ENCODE results near the gene DNAH14. TPM values are rescaled to one million over a fixed set of nuclear protein-coding genes. Genes with fewer than 3 reads are reported as not detected.

Gene DNAH14
- total RNA-seq, 1 experiment from 2014 or later, result 33.2 TPM

DNA sequence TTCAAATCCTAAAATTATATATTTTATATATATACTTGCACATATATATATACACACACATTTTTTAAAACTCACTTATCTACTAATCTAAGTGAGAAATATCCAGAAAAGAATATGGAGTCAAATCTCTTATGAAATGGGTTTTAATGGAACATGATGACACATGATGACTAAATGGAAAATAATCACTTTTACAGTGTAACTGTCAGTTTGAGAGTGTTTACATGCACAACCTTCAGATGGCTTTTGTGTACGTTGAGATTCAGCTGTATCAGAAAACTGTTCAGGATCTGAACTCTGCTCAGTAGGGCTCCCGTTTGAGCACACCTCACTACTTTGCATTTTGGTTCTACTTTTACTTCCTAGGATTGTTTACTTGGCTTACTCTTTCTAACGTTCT lies 189.8 kb downstream of the DNAH14 start:
- BruUV-seq (replicated peaks), result no TSS peak
- no peak overlapping the region for H2AFZ ChIP-seq (ENCODE audit: low read depth, low read length, poor library complexity, severe bottlenecking)
- ChIA-PET RAD21 (ENCODE audit: low non-redundant PET in 1 of 2, low total read pairs in 2 of 2, uncharacterized antibody in 2 of 2, unreplicated experiment in 2 of 2) (no interaction called here), POLR2A (no interaction called here), CTCF (no interaction called here)
- no peak overlapping the region for H3K9ac ChIP-seq (ENCODE audit: low read length)
- H3K4me2 ChIP-seq (ENCODE audit: low read length), result no peak overlapping the region
- no peaks in the 10 kb centered on the region for H3K79me2 ChIP-seq (ENCODE audit: insufficient read depth, low read length)
- no peak overlapping the region for H3K4me3 ChIP-seq (replicated peaks in 1 of 2; ENCODE audit: low read depth in 1 of 2, low read length in 2 of 2)
- H3K4me1 ChIP-seq (ENCODE audit: control insufficient read depth in 1 of 2, insufficient read depth in 2 of 2, low read length in 2 of 2), result no peaks in the 10 kb centered on the region
- H3K36me3 ChIP-seq (ENCODE audit: control insufficient read depth in 1 of 2, insufficient read depth in 2 of 2, low read length in 2 of 2), result no peaks in the 10 kb centered on the region
- no peak overlapping the region for H3K27ac ChIP-seq (ENCODE audit: low read depth, low read length)
- H3K9me2 ChIP-seq (ENCODE audit: insufficient read depth), result no peaks in the 10 kb centered on the region; the same call in 1 of the 2 replicates
- intact Hi-C loops (cut with micrococcal nuclease), result no loop called here
- no peaks in the 10 kb centered on the region for H3K27me3 ChIP-seq (ENCODE audit: insufficient read depth, low read length)
- no peaks in the 10 kb centered on the region for H4K20me1 ChIP-seq (ENCODE audit: insufficient read depth)
- H3K9me3 ChIP-seq (ENCODE audit: control insufficient read depth in 1 of 2, insufficient read depth in 1 of 2, low read depth in 1 of 2, low read length in 2 of 2), result no peaks in the 10 kb centered on the region
- ATAC-seq (no peak), DNase-seq (ENCODE audit: low read depth, low spot score) (no peak)
- TF ChIP-seq ZFX (IDR thresholded peaks at IDR 0.05) (no peak), ZNF274 (IDR thresholded peaks at IDR 0.05; ENCODE audit: low read depth, low read length) (no peak), EZH2phosphoT487 (IDR thresholded peaks at IDR 0.05; ENCODE audit: borderline replicate concordance) (no peak), CBX3 (IDR thresholded peaks at IDR 0.05; ENCODE audit: low read depth) (no peak), JUND (IDR thresholded peaks at IDR 0.05) (no peak), EGR1 (IDR thresholded peaks at IDR 0.05; ENCODE audit: low read depth) (no peak), POLR2A (IDR thresholded peaks at IDR 0.05; ENCODE audit: borderline replicate concordance, extremely low read depth, insufficient read depth, insufficient read length) (no peak)
- TF ChIP-seq, protein P1, sequence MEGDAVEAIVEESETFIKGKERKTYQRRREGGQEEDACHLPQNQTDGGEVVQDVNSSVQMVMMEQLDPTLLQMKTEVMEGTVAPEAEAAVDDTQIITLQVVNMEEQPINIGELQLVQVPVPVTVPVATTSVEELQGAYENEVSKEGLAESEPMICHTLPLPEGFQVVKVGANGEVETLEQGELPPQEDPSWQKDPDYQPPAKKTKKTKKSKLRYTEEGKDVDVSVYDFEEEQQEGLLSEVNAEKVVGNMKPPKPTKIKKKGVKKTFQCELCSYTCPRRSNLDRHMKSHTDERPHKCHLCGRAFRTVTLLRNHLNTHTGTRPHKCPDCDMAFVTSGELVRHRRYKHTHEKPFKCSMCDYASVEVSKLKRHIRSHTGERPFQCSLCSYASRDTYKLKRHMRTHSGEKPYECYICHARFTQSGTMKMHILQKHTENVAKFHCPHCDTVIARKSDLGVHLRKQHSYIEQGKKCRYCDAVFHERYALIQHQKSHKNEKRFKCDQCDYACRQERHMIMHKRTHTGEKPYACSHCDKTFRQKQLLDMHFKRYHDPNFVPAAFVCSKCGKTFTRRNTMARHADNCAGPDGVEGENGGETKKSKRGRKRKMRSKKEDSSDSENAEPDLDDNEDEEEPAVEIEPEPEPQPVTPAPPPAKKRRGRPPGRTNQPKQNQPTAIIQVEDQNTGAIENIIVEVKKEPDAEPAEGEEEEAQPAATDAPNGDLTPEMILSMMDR (IDR thresholded peaks at IDR 0.05 in 2 of 3, conservative IDR thresholded peaks at IDR 0.05 in 1 of 3; ENCODE audit: borderline replicate concordance in 1 of 3, insufficient read depth in 1 of 3, low read depth in 2 of 3, low read length in 2 of 3), result no peak
- TF ChIP-seq, protein P2, sequence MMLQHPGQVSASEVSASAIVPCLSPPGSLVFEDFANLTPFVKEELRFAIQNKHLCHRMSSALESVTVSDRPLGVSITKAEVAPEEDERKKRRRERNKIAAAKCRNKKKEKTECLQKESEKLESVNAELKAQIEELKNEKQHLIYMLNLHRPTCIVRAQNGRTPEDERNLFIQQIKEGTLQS (IDR thresholded peaks at IDR 0.05), result no peak

DNA sequence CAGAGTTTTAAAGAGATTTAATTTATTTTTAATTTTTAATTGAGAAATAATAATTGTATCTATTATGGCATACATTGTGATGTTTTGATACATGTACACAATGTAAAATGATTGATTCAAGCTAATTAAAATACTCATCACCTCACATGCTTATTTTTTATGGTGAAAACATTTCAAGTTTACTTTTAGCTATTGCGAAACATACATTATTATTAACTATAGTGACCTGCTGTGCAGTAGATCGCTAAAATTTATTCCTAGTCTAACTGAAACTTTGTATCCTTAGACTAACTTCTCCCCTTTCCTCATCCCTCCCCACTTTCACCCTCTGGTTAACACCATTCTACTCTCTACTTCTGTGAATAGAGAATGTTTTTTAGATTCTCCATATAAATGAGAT lies 191.6 kb downstream of the DNAH14 start:
- POLR2A ChIA-PET, result no interaction called here
- CTCF ChIA-PET, result no interaction called here
- Histone ChIP-seq H3K27ac (ENCODE audit: low read depth, low read length) (no peak overlapping the region), H3K27me3 (ENCODE audit: insufficient read depth, low read length) (no peaks in the 10 kb centered on the region), H2AFZ (ENCODE audit: low read depth, low read length, poor library complexity, severe bottlenecking) (no peak overlapping the region), H4K20me1 (ENCODE audit: insufficient read depth) (no peaks in the 10 kb centered on the region), H3K4me3 (replicated peaks in 1 of 2; ENCODE audit: low read depth in 1 of 2, low read length in 2 of 2) (no peak overlapping the region), H3K36me3 (ENCODE audit: control insufficient read depth in 1 of 2, insufficient read depth in 2 of 2, low read length in 2 of 2) (no peaks in the 10 kb centered on the region), H3K79me2 (ENCODE audit: insufficient read depth, low read length) (no peaks in the 10 kb centered on the region), H3K4me2 (ENCODE audit: low read length) (no peak overlapping the region), H3K9me2 (ENCODE audit: insufficient read depth) (no peaks in the 10 kb centered on the region), H3K9me3 (ENCODE audit: control insufficient read depth in 1 of 2, insufficient read depth in 1 of 2, low read depth in 1 of 2, low read length in 2 of 2) (no peaks in the 10 kb centered on the region), H3K9ac (ENCODE audit: low read length) (no peak overlapping the region), H3K4me1 (ENCODE audit: control insufficient read depth in 1 of 2, insufficient read depth in 2 of 2, low read length in 2 of 2) (no peaks in the 10 kb centered on the region)
- ATAC-seq (no peak), DNase-seq (ENCODE audit: low read depth, low spot score) (no peak)
- RAD21 ChIA-PET (ENCODE audit: low non-redundant PET in 1 of 2, low total read pairs in 2 of 2, uncharacterized antibody in 2 of 2, unreplicated experiment in 2 of 2), result no interaction called here
- no peak for TF ChIP-seq EZH2phosphoT487 (IDR thresholded peaks at IDR 0.05; ENCODE audit: borderline replicate concordance)
- no peak for TF ChIP-seq POLR2AphosphoS5 (IDR thresholded peaks at IDR 0.05; ENCODE audit: low read depth, low read length)
- TF ChIP-seq SRF (IDR thresholded peaks at IDR 0.05; ENCODE audit: low read depth), result no peak
- BruUV-seq (replicated peaks), result no TSS peak
- intact Hi-C loops (cut with micrococcal nuclease), result no loop called here
